Vagina (tissue), 2 donors: ENCODE data around the gene YLPM1. TPM values are rescaled to one million over a fixed set of nuclear protein-coding genes. Genes with fewer than 3 reads are reported as not detected.

Source experiments
- DNase-seq, 2 donors: peaks; one replicate each; pipeline ENCODE4 v3.0.0-alpha.2; 2017; ENCODE audit errors: extremely low spot score in 2 of 2
- H3K27ac ChIP-seq: fragments of 200-600 bp; sonication (generic); one replicate; pipeline ENCODE4 v1.5.1; 2019
- H3K27me3 ChIP-seq: fragments of 200-600 bp; sonication (generic); one replicate; pipeline ENCODE4 v1.5.1; 2019
- H3K36me3 ChIP-seq, 2 donors: fragments of 200-600 bp; sonication (generic); one replicate each; pipeline ENCODE4 v1.5.1; 2017 to 2019
- H3K4me1 ChIP-seq: fragments of 200-600 bp; sonication (generic); one replicate; pipeline ENCODE4 v1.5.1; 2019
- H3K4me3 ChIP-seq, 2 donors: fragments of 200-600 bp; sonication (generic); 1 replicate in 1 of 2; 2 replicates in 1 of 2; pipeline ENCODE4 v1.5.1; 2016 to 2019
- H3K9me3 ChIP-seq: fragments of 200-600 bp; sonication (generic); one replicate; pipeline ENCODE4 v1.5.1; 2019
- POLR2A ChIP-seq, 2 donors: fragments of 450-650 bp; IDR thresholded peaks; one replicate each; pipeline ENCODE4 v1.6.1; 2017; ENCODE audit warnings: antibody characterized with exemption in 2 of 2, mild to moderate bottlenecking in 2 of 2, moderate library complexity in 2 of 2
- POLR2AphosphoS5 ChIP-seq, 2 donors: sonication (generic); formaldehyde crosslinking; IDR thresholded peaks; one replicate each; pipeline ENCODE4 v1.9.0; 2017; ENCODE audit warnings: antibody characterized with exemption in 2 of 2, mild to moderate bottlenecking in 2 of 2, low read depth in 1 of 2; ENCODE audit not compliant: insufficient read depth in 1 of 2
- intact Hi-C: fragments of 100-400 bp; cut with DNase I; formaldehyde crosslinking; loops from one replicate; pipeline ENCODE4 v1.15.1; 2023
- total RNA-seq: library from RNA; depleted of rRNA; stranded (reverse); fragments of >200 nt; gene quantifications from one replicate; pipeline ENCODE4 v1.2.3, GENCODE V29; 2016
- TF ChIP-seq, protein P1 (sequence below), 3 experiments: fragments of 450-650 bp in 2 of 3; fragments of 200-600 bp in 1 of 3; sonication (generic) in 1 of 3; IDR thresholded peaks; one replicate each; pipeline ENCODE4 v1.5.1; 2017 to 2019; ENCODE audit warnings: antibody characterized with exemption in 3 of 3, mild to moderate bottlenecking in 2 of 3, moderate library complexity in 2 of 3

The YLPM1 gene
- total RNA-seq, 1 donor from 2014 or later, result 50.3 TPM

DNA sequence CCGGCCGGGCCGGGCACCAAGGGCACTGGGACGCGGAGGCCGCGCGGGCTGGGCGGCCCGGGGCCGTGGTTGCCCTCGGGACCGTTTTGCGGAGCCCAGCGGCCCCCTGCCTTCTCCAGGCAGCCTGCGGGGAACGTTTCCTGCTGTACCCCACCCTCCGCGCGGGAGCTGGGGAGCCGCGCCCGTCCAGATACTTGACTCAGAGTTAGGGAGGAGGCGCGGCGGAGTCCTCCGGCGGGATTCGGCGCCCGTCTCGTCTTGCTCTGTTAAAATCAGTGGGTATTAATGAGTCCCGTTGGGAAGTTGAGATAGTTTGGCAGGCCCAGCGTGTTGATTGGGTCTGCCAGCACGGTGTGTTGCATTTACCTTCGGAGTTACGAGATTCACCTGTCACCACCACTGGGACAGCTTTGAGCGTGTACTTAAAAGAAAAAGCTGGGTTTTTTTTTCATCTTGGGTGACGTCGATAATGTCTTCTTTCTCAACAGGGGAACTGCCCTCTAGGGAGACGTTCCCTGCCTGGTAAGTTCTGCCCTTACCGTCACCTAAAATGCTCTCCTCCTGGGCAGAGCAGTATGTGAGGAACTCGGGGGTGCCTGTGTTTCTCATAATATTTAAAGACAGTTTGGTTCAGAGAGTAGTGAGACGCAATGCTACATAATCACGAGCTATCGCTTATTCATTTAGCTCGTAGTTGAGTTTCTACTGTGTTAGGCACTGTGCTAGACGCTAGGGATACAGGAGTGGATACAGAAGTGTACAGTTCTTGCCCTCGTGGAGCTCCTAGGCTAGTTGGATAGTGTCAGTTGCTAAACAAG lies 119.2 kb downstream of the YLPM1 start:
- Histone ChIP-seq H3K4me1 (peaks cover 47% of the 10 kb centered on the region), H3K27ac (peak overlapping the region; percentile 95), H3K9me3 (no peaks in the 10 kb centered on the region), H3K36me3 (no peaks in the 10 kb centered on the region), H3K27me3 (no peaks in the 10 kb centered on the region), H3K4me3 (peak overlapping the region; percentile 60 to 100)
- no peak for DNase-seq
- TF ChIP-seq POLR2AphosphoS5 (IDR thresholded peaks at IDR 0.05; ENCODE audit: insufficient read depth in 1 of 2, low read depth in 1 of 2) (no peak), POLR2A (IDR thresholded peaks at IDR 0.05) (no peak)
- TF ChIP-seq, protein P1, sequence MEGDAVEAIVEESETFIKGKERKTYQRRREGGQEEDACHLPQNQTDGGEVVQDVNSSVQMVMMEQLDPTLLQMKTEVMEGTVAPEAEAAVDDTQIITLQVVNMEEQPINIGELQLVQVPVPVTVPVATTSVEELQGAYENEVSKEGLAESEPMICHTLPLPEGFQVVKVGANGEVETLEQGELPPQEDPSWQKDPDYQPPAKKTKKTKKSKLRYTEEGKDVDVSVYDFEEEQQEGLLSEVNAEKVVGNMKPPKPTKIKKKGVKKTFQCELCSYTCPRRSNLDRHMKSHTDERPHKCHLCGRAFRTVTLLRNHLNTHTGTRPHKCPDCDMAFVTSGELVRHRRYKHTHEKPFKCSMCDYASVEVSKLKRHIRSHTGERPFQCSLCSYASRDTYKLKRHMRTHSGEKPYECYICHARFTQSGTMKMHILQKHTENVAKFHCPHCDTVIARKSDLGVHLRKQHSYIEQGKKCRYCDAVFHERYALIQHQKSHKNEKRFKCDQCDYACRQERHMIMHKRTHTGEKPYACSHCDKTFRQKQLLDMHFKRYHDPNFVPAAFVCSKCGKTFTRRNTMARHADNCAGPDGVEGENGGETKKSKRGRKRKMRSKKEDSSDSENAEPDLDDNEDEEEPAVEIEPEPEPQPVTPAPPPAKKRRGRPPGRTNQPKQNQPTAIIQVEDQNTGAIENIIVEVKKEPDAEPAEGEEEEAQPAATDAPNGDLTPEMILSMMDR (IDR thresholded peaks at IDR 0.05), result no peak
- intact Hi-C loops, result no loop called here

Other genes starting within 250 kb of the YLPM1 start
- 52.5 TPM for gene LTBP2, start 151.1 kb upstream of the YLPM1 start, total RNA-seq
- gene AREL1, start 50.2 kb upstream of the YLPM1 start, total RNA-seq, result 32.7 TPM
- 11.0 TPM for gene FCF1, start 50.2 kb upstream of the YLPM1 start, total RNA-seq
- not detected for gene PROX2, start 112.8 kb downstream of the YLPM1 start, total RNA-seq
- 109 TPM for gene DLST, start 118.6 kb downstream of the YLPM1 start, total RNA-seq
- 2.0 TPM for gene RPS6KL1, start 159.9 kb downstream of the YLPM1 start, total RNA-seq
- gene PGF, start 192.3 kb downstream of the YLPM1 start, total RNA-seq, result 8.3 TPM
- gene EIF2B2, start 239.6 kb downstream of the YLPM1 start, total RNA-seq, result 22.8 TPM